IMR-90 (cell line): ENCODE results near the gene PSMA3. TPM values are rescaled to one million over a fixed set of nuclear protein-coding genes. Genes with fewer than 3 reads are reported as not detected.

Experiments used
- microRNA-seq, 2 experiments: library from miRNA; stranded (forward) in 1 of 2; unstranded in 1 of 2; fragments of 10-50 nt in 1 of 2; fragments of <30 nt in 1 of 2; gene quantifications in 1 of 2; microRNA quantifications in 1 of 2; one replicate each; pipeline versions ENCODE3 to v1.1.0; 2013 to 2020; ENCODE audit not compliant: insufficient read depth in 1 of 2, insufficient read length in 1 of 2, unreplicated experiment in 1 of 2
- polyA plus RNA-seq, 3 experiments: library from polyadenylated mRNA; depleted of rRNA; stranded (reverse); fragments of >200 nt; gene quantifications; 2 replicates each; pipeline ENCODE4 v1.2.3, GENCODE V29; 2012; ENCODE audit warnings: low replicate concordance in 1 of 3
- small RNA-seq, 5 experiments: library from RNA; depleted of rRNA; stranded (forward); fragments of <200 nt; gene quantifications; one replicate each; pipeline ENCODE3, GENCODE V24; 2012
- total RNA-seq: library from RNA; depleted of rRNA; stranded (reverse); fragments of >200 nt; gene quantifications from 2 replicates; pipeline ENCODE4 v1.2.3, GENCODE V29; 2012; rRNA removed

The PSMA3 gene
- total and polyA plus RNA-seq, 2 of the 4 experiments (the other 2 are of a cell fraction), result 74.9 to 231 TPM

Small RNAs within 50 kb of the gene (microRNA-seq; reads per million reads assigned to microRNA genes)
- gene RNU6-341P (ENCODE audit: insufficient read depth, insufficient read length), result not detected

Small RNAs within 50 kb of the gene (small RNA-seq; reads per million reads assigned to genes)
- 0 reads per million in 5 experiments for gene RNU6-341P

Other genes with a start within 250 kb of the PSMA3 start
- gene ARMH4, start 92.6 kb upstream of the PSMA3 start, total RNA-seq, result 4.4 and 5.6 TPM in 2 replicates
- gene ARMH4, start 92.6 kb upstream of the PSMA3 start, polyA plus RNA-seq (2012; rRNA removed), result 4.1 and 4.6 TPM in 2 replicates
- 46.4 and 71.0 TPM in 2 replicates for gene ACTR10, start 44.7 kb upstream of the PSMA3 start, total RNA-seq
- gene ACTR10, start 44.7 kb upstream of the PSMA3 start, polyA plus RNA-seq (2012; rRNA removed), result 55.4 and 71.7 TPM in 2 replicates
- 3.8 and 6.7 TPM in 2 replicates for gene ARID4A, start 53.7 kb downstream of the PSMA3 start, total RNA-seq
- 3.3 and 3.4 TPM in 2 replicates for gene ARID4A, start 53.7 kb downstream of the PSMA3 start, polyA plus RNA-seq (2012; rRNA removed)
- gene TOMM20L, start 151.1 kb downstream of the PSMA3 start, total RNA-seq, result not detected in 2 replicates
- not detected in 2 replicates for gene TOMM20L, start 151.1 kb downstream of the PSMA3 start, polyA plus RNA-seq (2012; rRNA removed)
- 27.8 and 49.7 TPM in 2 replicates for gene TIMM9, start 182.7 kb downstream of the PSMA3 start, total RNA-seq
- 19.2 and 23.7 TPM in 2 replicates for gene TIMM9, start 182.7 kb downstream of the PSMA3 start, polyA plus RNA-seq (2012; rRNA removed)
- 36.7 and 44.4 TPM in 2 replicates for gene KIAA0586, start 182.9 kb downstream of the PSMA3 start, total RNA-seq
- gene KIAA0586, start 182.9 kb downstream of the PSMA3 start, polyA plus RNA-seq (2012; rRNA removed), result 9.4 and 9.5 TPM in 2 replicates